ENCODE results near the gene SLC25A22.
A peak's percentile ranks its signal among the peaks of the same experiment; 100 is the strongest.

Gene SLC25A22

DNA sequence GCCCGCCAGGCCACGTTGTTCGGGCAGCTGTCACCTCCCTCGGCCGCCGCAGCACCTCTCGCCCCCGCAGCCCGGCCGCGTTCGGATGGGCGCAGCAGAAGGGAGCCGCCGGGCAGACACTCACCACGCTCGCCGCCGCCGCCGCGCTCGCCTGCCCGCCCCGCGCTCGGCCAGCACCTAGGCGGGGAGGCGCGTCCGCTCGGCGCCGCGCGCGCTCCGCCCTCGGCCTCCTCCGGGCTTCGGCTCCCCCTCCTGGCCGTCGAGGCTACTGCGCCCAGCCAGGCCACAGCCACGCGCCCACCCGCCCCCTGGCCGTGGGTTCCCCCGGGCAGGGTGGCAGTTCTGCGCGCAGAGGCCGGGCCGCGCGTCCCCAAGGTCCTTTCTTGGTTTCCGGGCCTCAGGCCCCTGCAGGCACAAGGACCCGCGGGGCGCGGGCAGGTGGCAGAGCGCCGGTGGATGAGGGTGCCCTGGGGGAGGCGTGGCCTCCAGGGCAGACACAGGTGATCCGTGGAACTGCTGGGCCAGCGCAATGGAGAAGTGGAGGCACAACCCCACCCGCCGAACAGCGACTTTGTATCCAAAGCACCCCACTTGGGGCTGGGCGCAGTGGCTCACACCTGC lies at the start of gene SLC25A22:
SLC25A22 (minus strand) TSS at position 189 of the 621 bp plus-strand sequence. CDS start 3,275 bp downstream, outside the sequence.
- TF ChIP-seq, protein P1, sequence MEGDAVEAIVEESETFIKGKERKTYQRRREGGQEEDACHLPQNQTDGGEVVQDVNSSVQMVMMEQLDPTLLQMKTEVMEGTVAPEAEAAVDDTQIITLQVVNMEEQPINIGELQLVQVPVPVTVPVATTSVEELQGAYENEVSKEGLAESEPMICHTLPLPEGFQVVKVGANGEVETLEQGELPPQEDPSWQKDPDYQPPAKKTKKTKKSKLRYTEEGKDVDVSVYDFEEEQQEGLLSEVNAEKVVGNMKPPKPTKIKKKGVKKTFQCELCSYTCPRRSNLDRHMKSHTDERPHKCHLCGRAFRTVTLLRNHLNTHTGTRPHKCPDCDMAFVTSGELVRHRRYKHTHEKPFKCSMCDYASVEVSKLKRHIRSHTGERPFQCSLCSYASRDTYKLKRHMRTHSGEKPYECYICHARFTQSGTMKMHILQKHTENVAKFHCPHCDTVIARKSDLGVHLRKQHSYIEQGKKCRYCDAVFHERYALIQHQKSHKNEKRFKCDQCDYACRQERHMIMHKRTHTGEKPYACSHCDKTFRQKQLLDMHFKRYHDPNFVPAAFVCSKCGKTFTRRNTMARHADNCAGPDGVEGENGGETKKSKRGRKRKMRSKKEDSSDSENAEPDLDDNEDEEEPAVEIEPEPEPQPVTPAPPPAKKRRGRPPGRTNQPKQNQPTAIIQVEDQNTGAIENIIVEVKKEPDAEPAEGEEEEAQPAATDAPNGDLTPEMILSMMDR (IDR thresholded peaks at IDR 0.05; ENCODE audit: insufficient read depth, low read depth, low read length, missing control alignments), result peak; percentile 44
- peak; percentile 87 for DNase-seq (ENCODE audit: low read depth)

DNA sequence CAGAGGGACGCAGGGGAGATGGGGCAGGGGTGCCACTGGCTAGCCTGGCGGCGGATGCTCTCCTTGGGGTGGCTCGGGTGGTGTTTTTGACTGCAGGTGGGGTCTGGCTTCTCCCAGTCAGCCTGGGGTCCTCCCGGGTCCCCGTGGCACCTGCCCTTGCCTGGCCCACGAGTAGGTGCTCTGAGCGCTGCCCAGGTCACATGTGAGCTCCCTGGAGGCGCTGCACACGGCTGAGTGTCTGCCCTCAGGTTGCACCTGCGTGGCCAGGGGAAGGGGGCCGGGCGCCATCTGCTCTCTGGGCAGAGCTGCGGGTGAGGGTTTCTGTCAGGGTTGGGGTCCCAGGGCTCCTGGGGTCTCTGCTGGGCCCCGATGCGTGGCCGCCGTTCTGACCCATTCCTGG lies 49.8 kb upstream of the SLC25A22 start:
- no peak for DNase-seq (ENCODE audit: low read depth)
- no peak overlapping the region for H3K4me3 ChIP-seq (ENCODE audit: low read length)
- TF ChIP-seq, protein P1 (IDR thresholded peaks at IDR 0.05; ENCODE audit: insufficient read depth, low read depth, low read length, missing control alignments), result no peak

More for the DNA sequence above, at the start of gene SLC25A22:
- peak within 1 kb of the TSS; percentile 80 for H3K4me3 ChIP-seq (ENCODE audit: low read length)

DNA sequence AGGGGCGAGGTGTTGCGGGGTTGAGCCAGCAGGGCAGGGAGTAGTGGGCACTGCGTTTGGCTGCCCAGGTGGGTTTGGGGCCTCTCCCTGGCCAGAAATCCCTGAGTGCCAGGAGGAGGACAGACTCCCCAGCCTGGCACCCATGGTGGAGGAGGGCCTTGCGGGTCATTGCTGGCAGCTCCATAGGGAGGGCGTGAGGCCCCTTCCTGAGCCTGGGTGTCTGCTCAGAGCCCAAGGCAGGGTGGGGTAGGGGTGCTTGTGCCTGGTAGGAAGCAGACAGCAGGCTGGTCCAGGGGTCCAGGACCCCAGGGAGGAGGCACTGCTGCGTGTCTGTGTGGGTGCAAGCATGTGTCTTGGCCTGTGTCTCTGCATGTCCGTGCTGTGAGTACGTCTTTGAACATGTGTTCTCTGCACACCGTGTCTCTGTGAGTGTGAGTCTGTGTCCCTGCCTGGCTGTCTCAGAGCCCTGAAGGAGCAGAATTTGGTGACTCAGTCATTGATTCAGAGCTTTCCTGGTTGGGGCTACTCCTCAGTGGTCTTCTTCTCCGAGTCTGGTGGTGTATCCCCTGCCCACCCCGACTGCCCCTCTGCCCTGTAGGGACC lies 48.5 kb upstream of the SLC25A22 start:
- no peak overlapping the region for H3K4me3 ChIP-seq (ENCODE audit: low read length)
- peak; percentile 87 for DNase-seq (ENCODE audit: low read depth)
- TF ChIP-seq, protein P1 (IDR thresholded peaks at IDR 0.05; ENCODE audit: insufficient read depth, low read depth, low read length, missing control alignments), result no peak

DNA sequence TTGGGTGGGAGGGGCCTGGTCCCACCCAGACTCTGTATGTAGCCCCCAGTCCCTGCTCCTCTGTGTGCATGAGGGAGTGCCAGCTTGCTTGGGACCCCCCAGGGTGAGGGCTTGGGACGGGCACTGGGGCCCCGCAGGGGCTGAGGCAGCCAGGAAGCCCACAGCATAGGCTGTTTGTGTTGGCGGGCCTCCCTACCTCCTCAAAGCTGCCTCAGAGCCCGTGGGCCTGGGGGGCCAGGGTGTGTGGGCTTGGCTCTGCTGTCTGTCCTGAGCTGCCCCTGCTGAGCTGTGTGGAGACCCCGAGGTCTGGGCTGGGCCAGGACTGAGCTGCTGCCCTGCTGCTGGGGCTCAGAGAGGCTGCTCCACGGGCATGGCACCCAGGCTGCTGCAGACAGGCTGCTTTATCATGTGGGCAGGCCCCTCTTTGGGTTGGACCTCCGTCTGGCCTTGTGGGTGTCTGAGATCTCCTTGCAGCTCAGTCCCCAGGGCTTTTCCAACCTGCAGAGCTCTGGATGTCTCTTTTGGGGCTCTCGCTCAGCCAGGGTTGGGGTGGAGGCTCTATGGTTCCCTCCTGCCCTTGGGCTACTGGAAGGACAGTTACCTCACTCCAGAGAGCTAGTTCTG lies 47.9 kb upstream of the SLC25A22 start:
- H3K4me3 ChIP-seq (ENCODE audit: low read length), result no peak overlapping the region
- TF ChIP-seq, protein P1 (IDR thresholded peaks at IDR 0.05; ENCODE audit: insufficient read depth, low read depth, low read length, missing control alignments), result no peak
- DNase-seq (ENCODE audit: low read depth), result peak; percentile 16

DNA sequence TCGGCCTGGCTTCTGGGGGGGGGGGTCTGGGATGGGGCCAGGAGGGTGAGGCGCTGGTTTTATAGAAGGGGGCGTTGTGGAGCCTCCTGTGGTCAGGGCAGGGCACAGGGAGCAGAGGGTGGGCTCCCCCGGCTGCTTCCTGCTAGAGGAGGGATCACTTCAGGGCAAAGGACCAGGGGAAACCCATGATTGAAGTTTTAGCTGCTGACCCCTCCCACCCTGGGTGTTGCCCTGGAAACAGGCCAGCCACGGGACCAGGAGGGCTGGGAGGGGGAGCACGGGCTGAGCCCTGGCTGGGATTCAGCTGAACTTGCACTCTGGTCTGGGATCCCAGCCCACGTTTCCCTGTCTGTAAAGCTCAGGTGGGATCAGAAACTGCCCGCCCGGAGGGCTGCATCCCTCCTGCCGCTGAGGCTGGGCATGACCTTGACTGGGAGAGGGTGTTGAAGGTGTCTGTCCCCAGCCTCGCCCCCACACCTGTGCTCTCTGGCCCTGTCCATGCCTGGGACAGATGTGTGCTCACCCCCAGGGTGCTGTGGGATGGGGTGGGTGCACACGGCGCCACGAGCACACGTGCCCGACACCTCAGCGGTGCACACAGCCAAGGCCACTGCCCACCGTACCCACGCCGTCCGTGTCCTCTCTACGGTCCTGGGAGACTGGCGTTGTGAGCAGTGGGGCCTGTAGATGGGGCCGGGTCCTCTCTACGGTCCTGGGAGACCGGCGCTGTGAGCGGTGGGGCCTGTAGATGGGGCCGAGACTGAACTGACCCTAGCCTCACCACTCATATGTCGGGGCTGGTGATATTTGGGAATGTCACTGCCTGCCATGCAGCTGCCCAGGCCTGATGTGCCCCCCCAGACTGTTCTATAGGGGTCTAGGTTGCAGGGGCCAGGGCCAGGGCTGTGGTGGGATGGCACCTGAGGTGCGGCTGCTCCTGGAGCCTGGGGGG lies 46.9 kb upstream of the SLC25A22 start:
- peak overlapping the region; percentile 16 for H3K4me3 ChIP-seq (ENCODE audit: low read length)
- peak; percentile 29 for DNase-seq (ENCODE audit: low read depth)
- TF ChIP-seq, protein P1 (IDR thresholded peaks at IDR 0.05; ENCODE audit: insufficient read depth, low read depth, low read length, missing control alignments), result no peak

DNA sequence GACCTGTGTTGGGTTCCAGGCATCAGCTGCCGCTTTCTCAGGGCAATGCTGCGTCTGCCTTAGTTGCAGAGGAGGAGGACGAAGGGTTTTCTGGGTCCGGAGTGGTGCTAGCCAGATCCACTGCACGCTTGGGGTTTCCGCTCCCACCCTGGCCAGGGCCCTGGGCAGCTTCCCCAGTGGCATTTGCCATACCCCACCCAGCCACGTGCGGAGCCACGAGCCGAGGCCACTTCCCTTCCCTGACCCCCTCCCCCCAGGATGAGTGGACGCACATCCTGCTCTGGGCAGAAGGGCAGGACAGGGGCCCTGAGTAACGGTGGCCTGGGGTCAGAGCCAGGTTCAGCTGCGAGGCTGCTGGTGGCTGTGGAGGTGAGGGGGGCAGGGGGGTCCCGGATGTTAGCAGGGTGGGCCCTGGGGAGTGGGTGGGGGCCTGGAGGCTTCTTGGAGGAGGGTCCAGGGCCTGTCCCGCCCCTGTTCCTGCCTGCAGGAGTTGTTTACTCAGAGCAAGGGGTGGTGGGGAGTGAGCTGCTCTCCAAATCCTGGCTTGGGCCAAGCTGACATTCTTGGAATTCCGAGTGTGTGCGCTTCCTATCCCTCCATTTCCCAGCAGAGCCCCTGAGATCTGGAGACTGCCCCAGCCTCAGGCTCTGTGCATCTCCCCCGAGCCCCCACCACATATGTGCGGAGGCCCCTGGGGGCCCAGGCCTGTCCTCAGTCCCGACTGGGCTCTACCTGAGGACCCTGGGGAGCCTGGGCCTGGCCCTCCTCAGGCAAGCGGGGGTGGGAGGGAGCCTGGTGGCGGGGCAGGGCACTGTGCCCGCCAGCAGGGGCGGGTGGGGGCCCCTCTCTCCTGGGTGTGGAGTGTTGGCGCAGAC lies 46.0 kb upstream of the SLC25A22 start:
- TF ChIP-seq, protein P1 (IDR thresholded peaks at IDR 0.05; ENCODE audit: insufficient read depth, low read depth, low read length, missing control alignments), result peak; percentile 11
- peak; percentile 71 for DNase-seq (ENCODE audit: low read depth)
- peak overlapping the region; percentile 89 for H3K4me3 ChIP-seq (ENCODE audit: low read length)
